HFF-Myc (cell line): ENCODE measurements around the gene INPP5K.

Source experiments
- DNase-seq: peaks from one replicate; pipeline ENCODE4 v3.0.0-alpha.2; 2011; ENCODE audit warnings: low read depth; ENCODE audit errors: extremely low read depth
- H3K4me3 ChIP-seq: replicated peaks from 2 replicates; pipeline ENCODE4 v1.5.1; 2011; ENCODE audit warnings: low read depth, mild to moderate bottlenecking, control low read depth, low read length
- CTCF ChIP-seq: IDR thresholded peaks from 2 replicates; pipeline ENCODE4 v1.5.1; 2012; ENCODE audit warnings: mild to moderate bottlenecking, low read depth, low read length, control low read depth; ENCODE audit errors: missing control alignments

Gene INPP5K

GRCh38 chr17:1495265-1495989 lies 21.0 kb downstream of the INPP5K start:
- DNase-seq = no peak
- TF ChIP-seq CTCF = no peak
- H3K4me3 ChIP-seq = no peak overlapping the region

- TF ChIP-seq CTCF = no peak
- no peak for DNase-seq
- H3K4me3 ChIP-seq = no peak overlapping the region
Measured at GRCh38 chr17:1494736-1495253, 21.6 kb downstream of the INPP5K start.

- H3K4me3 ChIP-seq = no peak overlapping the region
- TF ChIP-seq CTCF = no peak
- DNase-seq = no peak
Measured at GRCh38 chr17:1494203-1494602, 22.2 kb downstream of the INPP5K start.

- no peak for TF ChIP-seq CTCF
- DNase-seq = no peak
- H3K4me3 ChIP-seq = no peak overlapping the region
Measured at GRCh38 chr17:1493291-1493980, 23.0 kb downstream of the INPP5K start.

- TF ChIP-seq CTCF = no peak
- peak within 1 kb of the TSS; percentile 71 for H3K4me3 ChIP-seq
- DNase-seq = no peak
Measured at GRCh38 chr17:1492249-1493206, 23.9 kb downstream of the INPP5K start, which contains the start of gene MYO1C. Gene MYO1C (minus strand): TSS chr17:1492686. CDS start chr17:1492487, 199 bp downstream.
